Activated naive CD4-positive, alpha-beta T cell treated with anti-CD3 and anti-CD28 coated beads, Interleukin-2, amount 50 U/mL, for 24 hours (primary cell): ENCODE data around the gene ZNF138.

ENCODE experiments used
- H3K27ac Mint-ChIP-seq: one replicate; pipeline ENCODE4 v1.8.0; 2021; ENCODE audit warnings: mild to moderate bottlenecking, mixed read lengths
- H3K27me3 Mint-ChIP-seq: one replicate; pipeline ENCODE4 v1.8.0; 2021; ENCODE audit warnings: mixed read lengths
- H3K36me3 Mint-ChIP-seq: one replicate; pipeline ENCODE4 v1.8.0; 2021; ENCODE audit warnings: mixed read lengths
- H3K4me1 Mint-ChIP-seq: one replicate; pipeline ENCODE4 v1.8.0; 2021; ENCODE audit warnings: mixed read lengths
- H3K4me3 Mint-ChIP-seq: one replicate; pipeline ENCODE4 v1.8.0; 2021; ENCODE audit warnings: mild to moderate bottlenecking, mixed read lengths
- H3K9me3 Mint-ChIP-seq: one replicate; pipeline ENCODE4 v1.8.0; 2021; ENCODE audit warnings: mixed read lengths

Gene ZNF138

GRCh38 chr7:64867863-64868440, 73.7 kb downstream of the ZNF138 start:
- Mint-ChIP-seq H3K4me3 (no peak overlapping the region), H3K27ac (no peak overlapping the region), H3K4me1 (no peaks in the 10 kb centered on the region), H3K27me3 (peaks cover 3% of the 10 kb centered on the region), H3K9me3 (peaks cover 8% of the 10 kb centered on the region), H3K36me3 (peaks cover 2% of the 10 kb centered on the region)

DNA sequence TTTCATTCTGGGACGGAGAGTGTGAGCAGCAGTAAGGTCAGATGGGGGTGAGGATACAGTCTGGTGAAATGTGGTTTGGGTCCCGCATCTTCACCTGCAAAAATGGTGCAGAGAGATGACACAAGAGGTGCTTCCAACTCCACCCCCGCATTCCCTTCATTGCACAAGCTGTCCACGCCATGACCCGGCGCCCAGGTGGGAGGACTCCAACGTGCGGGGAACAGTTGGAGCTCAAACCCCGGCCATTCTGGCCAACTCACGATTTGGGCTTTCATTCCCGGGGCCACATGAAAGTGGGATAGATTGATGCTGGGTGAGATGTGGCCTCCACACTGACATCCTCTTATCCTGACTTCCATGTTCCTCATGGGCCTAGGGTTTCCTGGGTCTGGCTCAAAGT, 74.3 kb downstream of the ZNF138 start:
- Mint-ChIP-seq H3K9me3 (peaks cover 8% of the 10 kb centered on the region), H3K27me3 (peaks cover 3% of the 10 kb centered on the region), H3K27ac (no peak overlapping the region), H3K36me3 (peaks cover 2% of the 10 kb centered on the region), H3K4me3 (no peak overlapping the region), H3K4me1 (no peaks in the 10 kb centered on the region)

DNA sequence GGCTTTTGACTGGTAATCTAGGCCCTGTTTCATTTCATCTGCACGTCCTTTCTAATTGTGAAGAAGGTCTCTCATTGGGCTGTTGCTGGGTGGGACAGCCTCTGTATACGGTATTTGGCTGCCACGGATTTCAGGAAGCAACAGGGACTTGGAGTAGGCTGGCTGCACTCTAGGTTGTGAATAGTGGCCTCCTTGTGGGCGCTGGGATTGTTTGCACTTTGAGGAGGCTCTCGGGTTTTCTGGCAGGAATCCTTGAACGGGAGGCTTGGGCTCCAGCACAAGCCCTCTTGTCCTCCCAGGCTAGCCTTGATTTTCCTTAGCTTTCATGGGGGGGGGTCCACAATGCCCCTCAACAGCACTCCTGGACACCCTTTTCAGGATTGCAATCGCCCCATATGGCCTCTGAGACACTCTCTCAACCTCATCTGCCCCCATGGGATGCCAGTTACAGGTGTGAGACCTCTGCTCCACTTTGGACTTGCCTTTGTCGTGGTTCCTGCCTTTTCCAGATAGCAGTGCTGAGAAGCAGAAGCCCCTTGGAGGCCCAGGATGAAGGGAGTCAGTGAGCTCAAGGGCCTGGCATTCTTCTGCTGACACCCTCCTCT, 75.0 kb downstream of the ZNF138 start:
- Mint-ChIP-seq H3K27me3 (peaks cover 3% of the 10 kb centered on the region), H3K4me3 (no peak overlapping the region), H3K9me3 (peaks cover 8% of the 10 kb centered on the region), H3K27ac (no peak overlapping the region), H3K4me1 (no peaks in the 10 kb centered on the region), H3K36me3 (peaks cover 2% of the 10 kb centered on the region)

DNA sequence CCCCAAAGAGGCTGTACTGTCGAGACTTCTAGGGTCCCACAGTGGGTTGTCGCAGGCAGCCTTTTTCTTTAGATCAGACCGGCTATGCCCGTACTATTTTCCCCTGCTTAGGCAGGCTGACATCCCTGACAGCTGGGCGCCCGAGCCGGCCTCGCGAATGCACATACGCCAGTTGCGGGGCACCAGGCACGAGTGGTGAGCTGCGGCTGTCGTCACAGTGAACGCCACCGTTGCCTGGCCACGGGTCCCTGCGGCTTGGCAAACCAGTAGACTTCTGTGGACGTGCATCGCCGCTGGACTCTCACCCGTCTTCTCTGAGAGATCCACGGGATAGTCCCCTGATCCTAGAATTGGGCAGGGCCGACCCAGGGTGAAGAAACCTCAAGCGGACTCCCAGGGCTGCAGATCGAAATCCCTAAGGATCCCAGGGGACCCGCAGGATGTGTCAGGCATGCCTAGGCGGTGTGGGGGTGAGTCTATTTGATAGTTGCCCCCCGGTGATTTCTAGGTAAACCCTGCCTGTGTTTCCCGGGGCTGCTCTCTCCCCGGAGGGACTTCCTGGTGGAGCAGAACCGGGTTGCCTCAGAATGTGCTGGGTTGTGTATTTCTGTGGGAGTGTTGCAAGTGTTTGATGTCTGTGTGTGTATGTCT, 75.8 kb downstream of the ZNF138 start:
- Mint-ChIP-seq H3K4me3 (no peak overlapping the region), H3K27me3 (peaks cover 3% of the 10 kb centered on the region), H3K36me3 (peaks cover 2% of the 10 kb centered on the region), H3K27ac (no peak overlapping the region), H3K4me1 (no peaks in the 10 kb centered on the region), H3K9me3 (peaks cover 8% of the 10 kb centered on the region)

DNA sequence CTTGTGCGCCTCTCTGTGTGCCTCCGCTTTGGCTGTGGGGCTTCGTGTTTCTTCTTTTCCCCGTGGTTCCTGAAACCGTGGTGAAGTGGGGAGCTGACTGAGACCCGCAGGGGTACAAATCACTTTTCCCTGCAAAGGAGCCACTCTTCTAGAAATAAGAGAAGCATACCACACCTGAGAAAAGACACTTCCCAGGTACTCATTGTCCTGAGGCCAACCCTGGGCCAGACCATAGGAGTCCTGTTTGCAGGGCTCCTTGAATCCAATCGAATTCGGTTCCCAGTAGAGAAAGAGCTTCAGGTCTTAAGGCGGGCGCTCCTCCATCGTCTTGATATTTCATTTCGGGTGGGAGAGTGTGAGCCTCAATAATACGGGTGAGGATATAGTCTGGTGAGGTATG, 76.4 kb downstream of the ZNF138 start:
- peaks cover 2% of the 10 kb centered on the region for H3K36me3 Mint-ChIP-seq
- H3K27ac Mint-ChIP-seq = no peak overlapping the region
- H3K4me3 Mint-ChIP-seq = no peak overlapping the region
- H3K27me3 Mint-ChIP-seq = peaks cover 4% of the 10 kb centered on the region
- H3K9me3 Mint-ChIP-seq = peaks cover 8% of the 10 kb centered on the region
- H3K4me1 Mint-ChIP-seq = no peaks in the 10 kb centered on the region

GRCh38 chr7:64871761-64872160, 77.5 kb downstream of the ZNF138 start:
- Mint-ChIP-seq H3K36me3 (peaks cover 2% of the 10 kb centered on the region), H3K9me3 (no peaks in the 10 kb centered on the region), H3K4me1 (no peaks in the 10 kb centered on the region), H3K27me3 (peaks cover 3% of the 10 kb centered on the region), H3K27ac (no peak overlapping the region), H3K4me3 (no peak overlapping the region)

DNA sequence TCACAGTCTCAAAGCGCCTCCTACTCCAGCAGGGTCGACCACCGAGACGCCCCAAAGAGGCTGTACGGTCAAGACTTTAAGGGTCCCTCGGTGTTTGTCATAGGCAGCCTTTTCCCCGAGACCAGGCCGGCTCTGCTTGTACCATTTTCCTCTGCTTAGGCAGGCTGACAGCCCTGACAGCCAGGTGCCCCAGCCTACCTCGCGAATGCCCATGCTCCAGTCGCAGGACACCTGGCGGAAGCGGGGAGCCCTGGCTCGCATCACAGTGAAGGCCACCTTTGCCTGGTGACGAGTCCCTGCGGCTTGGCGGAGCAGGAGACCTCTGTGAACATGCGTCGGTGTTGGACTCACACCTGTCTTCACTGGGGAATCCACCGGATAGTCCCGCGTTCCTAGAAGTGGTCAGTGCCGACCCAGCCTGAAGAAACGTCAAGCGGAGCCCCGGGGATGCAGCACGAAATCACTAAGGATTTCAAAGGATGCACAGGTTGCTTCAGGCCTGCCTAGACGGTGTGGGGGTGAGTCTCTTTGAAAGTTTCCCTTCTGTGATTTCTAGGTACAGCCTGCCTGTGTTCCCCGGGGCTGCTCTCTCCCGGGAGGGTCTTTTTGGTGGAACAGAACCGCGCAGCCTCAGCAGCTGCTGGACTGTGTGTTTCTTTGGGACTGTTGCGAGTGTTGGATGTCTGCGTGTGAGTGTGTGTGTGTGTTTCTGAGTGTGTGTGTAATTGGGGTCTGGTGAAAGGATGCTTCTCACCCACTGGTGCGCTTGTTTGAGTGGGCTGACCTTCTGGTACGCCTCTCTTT, 78.3 kb downstream of the ZNF138 start:
- Mint-ChIP-seq H3K4me1 (peaks cover 7% of the 10 kb centered on the region), H3K4me3 (no peak overlapping the region), H3K9me3 (no peaks in the 10 kb centered on the region), H3K36me3 (peaks cover 2% of the 10 kb centered on the region), H3K27me3 (peaks cover 7% of the 10 kb centered on the region), H3K27ac (no peak overlapping the region)

DNA sequence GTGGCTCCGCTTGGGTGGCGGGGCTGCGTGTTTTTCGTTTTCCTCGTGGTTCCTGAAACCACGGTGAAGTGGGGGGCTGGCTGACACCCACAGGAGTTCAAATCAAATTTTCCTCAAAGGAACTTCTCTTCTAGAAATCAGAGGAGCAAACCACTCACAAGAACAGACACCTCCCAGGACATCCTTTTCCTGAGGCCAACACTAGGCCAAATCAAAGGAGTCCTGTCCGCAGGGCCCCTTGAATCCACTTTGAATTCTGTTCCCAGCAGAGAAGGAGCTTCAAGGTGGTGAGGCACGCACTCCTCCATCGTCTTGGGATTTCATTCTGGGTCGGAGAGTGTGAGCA, 78.9 kb downstream of the ZNF138 start:
- Mint-ChIP-seq H3K4me1 (peaks cover 8% of the 10 kb centered on the region), H3K9me3 (no peaks in the 10 kb centered on the region), H3K27ac (no peak overlapping the region)

GRCh38 chr7:64873517-64873916, 79.3 kb downstream of the ZNF138 start:
- H3K9me3 Mint-ChIP-seq = no peaks in the 10 kb centered on the region
- H3K27ac Mint-ChIP-seq = no peak overlapping the region
- no peak overlapping the region for H3K4me3 Mint-ChIP-seq

More for the DNA sequence above, 78.9 kb downstream of the ZNF138 start:
- Mint-ChIP-seq H3K4me3 (no peak overlapping the region), H3K27me3 (peaks cover 11% of the 10 kb centered on the region), H3K36me3 (peaks cover 2% of the 10 kb centered on the region)

GRCh38 chr7:64874114-64874513, 79.9 kb downstream of the ZNF138 start:
- Mint-ChIP-seq H3K4me1 (peaks cover 8% of the 10 kb centered on the region), H3K27me3 (peaks cover 12% of the 10 kb centered on the region), H3K36me3 (peaks cover 2% of the 10 kb centered on the region), H3K4me3 (no peak overlapping the region), H3K9me3 (no peaks in the 10 kb centered on the region), H3K27ac (no peak overlapping the region)

More at GRCh38 chr7:64873517-64873916, 79.3 kb downstream of the ZNF138 start:
- H3K36me3 Mint-ChIP-seq = peaks cover 2% of the 10 kb centered on the region
- peaks cover 11% of the 10 kb centered on the region for H3K27me3 Mint-ChIP-seq
- H3K4me1 Mint-ChIP-seq = peaks cover 8% of the 10 kb centered on the region

DNA sequence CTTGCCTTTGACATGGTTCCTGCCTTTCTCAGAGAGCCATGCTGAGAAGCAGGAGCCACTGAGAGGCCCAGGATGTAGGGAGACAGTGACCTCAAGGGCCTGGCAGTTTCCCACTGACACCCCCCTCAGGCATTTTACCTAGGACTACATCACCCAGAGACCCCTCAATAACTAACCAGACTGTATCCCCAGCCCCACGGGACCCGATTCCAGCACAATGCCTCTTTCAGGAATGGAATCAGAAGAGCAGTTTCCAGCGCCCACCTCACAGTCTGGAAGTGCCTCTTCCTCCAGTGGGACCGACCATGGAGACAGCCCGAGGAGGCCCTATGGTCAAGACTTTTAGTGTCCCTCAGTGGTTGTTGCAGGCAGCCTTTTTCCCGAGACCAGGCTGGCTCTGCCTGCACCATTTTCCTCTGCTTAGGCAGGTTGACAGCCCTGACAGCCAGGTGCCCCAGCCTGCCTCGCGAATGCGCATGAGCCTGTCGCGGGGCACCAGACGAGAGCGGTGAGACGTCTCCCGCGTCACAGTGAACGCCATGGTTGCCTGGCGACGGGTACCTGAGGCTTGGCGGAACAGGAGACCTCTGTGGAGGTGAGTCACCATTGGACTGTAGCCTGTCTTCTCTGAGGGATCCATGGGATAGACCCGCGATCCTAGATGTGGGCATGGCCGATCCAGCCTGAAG, 80.5 kb downstream of the ZNF138 start:
- Mint-ChIP-seq H3K36me3 (peaks cover 2% of the 10 kb centered on the region), H3K4me3 (no peak overlapping the region), H3K27me3 (peaks cover 12% of the 10 kb centered on the region), H3K27ac (no peak overlapping the region), H3K4me1 (peaks cover 8% of the 10 kb centered on the region), H3K9me3 (no peaks in the 10 kb centered on the region)

DNA sequence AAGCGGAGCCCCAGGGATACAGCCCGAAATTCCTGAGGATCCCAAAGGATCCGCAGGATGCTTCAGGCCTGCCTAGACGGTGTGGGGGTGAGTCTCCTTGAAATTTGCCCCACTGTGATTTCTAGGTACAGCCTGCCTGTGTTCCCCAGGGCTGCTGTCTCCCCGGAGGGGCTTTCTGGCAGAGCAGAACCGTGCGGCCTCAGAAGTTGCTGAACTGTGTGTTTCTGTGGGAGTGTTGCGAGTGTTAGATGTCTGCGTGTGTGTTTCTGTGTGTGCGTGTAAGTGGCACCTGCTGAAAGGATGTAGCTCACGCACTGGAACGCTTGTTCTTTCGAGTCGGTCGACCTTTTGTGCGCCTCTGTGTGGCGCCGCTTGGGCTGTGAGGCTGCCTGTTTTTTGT, 81.0 kb downstream of the ZNF138 start:
- H3K9me3 Mint-ChIP-seq = no peaks in the 10 kb centered on the region
- peaks cover 2% of the 10 kb centered on the region for H3K36me3 Mint-ChIP-seq
- H3K4me1 Mint-ChIP-seq = peaks cover 8% of the 10 kb centered on the region
- H3K4me3 Mint-ChIP-seq = no peak overlapping the region
- H3K27me3 Mint-ChIP-seq = peaks cover 12% of the 10 kb centered on the region
- H3K27ac Mint-ChIP-seq = no peak overlapping the region

- Mint-ChIP-seq H3K4me3 (no peak overlapping the region), H3K36me3 (no peaks in the 10 kb centered on the region), H3K27ac (no peak overlapping the region), H3K27me3 (peaks cover 14% of the 10 kb centered on the region), H3K9me3 (no peaks in the 10 kb centered on the region), H3K4me1 (peaks cover 8% of the 10 kb centered on the region)
These were observed 81.6 kb downstream of the ZNF138 start for GRCh38 chr7:64875658-64876406.

DNA sequence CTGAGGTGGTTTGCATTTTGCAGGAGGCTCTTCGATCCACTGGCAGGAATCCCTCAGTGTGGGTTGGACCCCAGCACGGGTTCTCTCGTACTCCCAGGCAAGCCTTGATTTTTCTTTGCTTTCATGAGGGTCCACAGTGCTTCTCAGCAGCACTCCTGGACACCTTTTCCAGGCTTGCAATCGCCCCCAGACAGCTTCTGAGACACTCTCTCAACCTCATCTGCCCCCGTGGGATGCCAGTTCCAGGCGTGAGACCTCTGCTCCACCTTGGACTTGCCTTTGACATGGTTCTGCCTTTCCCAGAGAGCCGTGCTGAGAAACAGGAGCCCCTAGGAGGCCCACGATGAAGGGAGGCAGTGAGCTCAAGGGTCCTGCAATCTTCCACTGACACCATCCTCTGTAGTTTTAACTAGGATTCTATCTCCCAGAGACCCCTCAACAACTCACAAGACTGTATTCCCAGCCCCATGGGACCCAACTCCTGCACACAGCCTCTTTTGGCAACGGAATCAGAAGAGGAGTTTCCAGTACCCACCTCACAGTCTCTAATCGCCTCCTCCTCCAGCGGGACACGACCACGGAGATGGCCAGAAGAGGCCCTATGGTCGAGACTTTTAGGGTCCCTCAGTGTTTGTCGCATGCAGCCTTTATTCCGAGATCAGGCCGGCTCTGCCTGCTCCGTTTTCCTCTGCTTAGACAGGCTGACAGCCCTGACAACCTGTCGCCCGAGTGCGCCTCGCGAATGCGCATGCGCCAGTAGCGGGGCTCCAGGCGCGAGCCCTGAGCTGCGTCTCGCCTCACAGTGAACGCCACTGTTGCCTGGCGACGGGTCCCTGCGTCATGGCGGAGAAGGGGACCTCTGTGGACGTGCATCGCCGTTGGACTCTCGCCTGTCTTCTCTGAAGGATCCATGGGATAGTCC, 82.8 kb downstream of the ZNF138 start:
- Mint-ChIP-seq H3K27me3 (peaks cover 16% of the 10 kb centered on the region), H3K4me3 (peak overlapping the region; percentile 72), H3K4me1 (peaks cover 8% of the 10 kb centered on the region), H3K27ac (no peak overlapping the region), H3K9me3 (no peaks in the 10 kb centered on the region), H3K36me3 (no peaks in the 10 kb centered on the region)
